Esophagus mucosa (tissue), 1 donor: Measurements from ENCODE around the gene TFR2. TPM values are rescaled to one million over a fixed set of nuclear protein-coding genes. Genes with fewer than 3 reads are reported as not detected.
A peak's percentile ranks its signal among the peaks of the same experiment; 100 is the strongest.

Experiments
- ATAC-seq: fragments of 200-7000 bp; cut with Tn5 transposase; one replicate; pipeline ENCODE4 v1.9.1; 2020
- total RNA-seq: library from RNA; stranded (reverse); gene quantifications from one replicate; pipeline ENCODE4 v1.2.4, GENCODE V29; 2023
- donor health status: DM: yes; HTN: yes; CAD: no.

Gene TFR2
- total RNA-seq, 1 donor from 2014 or later: 0.68 TPM

DNA sequence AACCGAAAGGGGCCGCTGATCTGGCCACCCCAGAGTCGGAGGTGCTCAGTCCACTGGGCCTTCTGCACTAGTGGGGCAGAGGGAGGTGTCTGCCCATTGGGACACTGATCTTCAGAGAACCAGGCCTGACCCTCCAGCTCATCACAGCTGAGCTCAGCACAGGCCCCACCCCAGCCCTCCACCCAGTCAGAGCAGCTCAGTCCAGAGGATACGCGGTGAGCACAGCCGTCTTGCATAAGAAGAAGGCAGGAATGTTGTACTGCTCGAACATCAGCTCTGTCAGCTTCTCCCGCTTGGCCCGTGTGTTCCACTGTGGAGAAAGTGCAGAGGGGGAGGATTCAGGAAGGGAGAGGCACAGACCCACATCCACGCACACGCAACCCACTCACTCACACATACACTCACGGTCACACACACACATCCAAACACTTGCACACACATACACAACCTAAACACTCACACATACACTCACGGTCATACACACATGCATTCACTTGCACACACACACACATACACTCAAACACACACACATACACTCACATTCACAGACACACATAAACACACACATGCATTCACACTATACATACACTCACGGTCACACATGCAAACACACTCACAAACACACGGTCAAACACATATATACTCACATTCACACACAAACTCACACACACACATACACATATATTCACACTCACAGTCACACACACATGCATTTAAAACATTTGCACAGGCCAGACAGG, 8.6 kb upstream of the TFR2 start:
- peak; percentile 91 for ATAC-seq

DNA sequence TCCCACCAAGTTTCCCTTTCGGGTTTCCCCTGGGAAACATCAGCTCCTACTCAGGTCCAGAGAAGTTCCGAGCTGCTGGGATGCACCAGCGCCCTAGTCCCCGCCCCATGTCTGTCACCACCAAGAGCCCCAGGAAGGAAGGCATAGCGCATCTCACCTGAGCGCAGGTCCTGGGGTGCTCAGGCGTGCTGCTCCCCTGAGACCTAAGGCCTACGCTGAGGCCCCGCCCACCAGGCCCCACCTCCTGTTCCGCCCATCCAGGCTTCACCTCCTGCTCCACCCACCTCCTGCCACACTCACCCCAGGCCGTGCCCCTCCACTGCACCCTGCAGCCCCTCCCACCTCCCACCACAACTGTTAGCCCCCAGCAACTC, 1.2 kb upstream of the TFR2 start:
- ATAC-seq: peak; percentile 65

DNA sequence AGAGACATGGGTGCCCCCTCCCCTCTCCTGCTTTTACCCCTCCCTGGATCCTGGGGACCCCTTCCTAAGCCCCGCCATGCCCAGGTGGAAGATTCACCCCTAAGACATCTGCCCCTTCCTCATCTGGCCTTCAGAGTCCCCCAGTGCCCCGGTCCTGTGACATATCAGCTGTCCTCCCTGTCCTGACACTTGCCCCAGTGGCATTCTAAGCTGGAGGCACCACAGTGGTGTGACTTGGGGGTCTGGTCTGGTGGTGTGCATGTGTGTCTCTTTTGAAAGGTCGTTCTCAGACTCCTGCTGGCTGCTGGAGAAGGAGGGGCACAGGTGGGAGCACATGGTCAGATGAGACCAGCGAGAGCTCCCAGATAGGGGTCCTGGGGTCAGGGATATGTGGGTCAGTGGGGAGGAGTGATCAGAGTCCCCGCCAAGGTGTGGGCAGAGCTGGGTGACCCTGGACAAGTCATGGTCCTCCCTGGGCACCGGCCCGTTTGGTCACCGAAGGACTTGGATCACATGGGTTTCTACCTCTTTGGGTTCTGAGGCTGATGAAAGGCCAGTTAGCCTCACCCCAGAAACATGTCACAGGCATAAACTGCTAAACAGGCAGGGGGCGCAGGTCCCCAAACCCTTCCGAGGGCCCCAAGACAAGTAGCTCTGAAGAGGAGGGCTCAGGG, 645 bp upstream of the TFR2 start:
- ATAC-seq: no peak

- no peak for ATAC-seq
These were observed 573 bp downstream of the TFR2 start for GRCh38 chr7:100640517-100641440.

DNA sequence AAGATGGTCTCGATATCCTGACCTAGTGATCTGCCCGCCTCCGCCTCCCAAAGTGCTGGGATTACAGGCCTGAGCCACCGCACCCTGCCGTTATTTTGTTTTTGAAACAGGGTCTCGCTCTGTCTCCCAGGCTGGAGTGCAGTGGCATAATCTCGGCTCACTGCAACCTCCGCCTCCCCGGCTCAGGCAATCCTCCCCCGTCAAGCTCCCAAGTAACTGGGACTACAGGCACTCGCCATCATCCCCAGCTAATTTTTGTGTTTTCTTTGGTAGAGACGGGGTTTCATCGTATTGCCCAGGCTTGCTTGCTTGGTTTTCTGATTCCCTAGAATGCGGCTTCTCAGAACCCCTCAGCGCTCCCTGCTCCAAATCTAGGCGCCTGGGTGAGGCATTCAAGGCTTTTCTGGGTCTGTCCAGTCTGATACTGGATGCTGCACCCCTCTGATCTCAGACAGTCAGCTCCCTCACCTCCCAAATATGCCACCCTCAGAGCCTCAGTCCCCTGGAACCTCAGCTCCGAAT, 1.3 kb downstream of the TFR2 start:
- no peak for ATAC-seq

GRCh38 chr7:100632951-100633717, 8.2 kb downstream of the TFR2 start:
- peak; percentile 62 for ATAC-seq

DNA sequence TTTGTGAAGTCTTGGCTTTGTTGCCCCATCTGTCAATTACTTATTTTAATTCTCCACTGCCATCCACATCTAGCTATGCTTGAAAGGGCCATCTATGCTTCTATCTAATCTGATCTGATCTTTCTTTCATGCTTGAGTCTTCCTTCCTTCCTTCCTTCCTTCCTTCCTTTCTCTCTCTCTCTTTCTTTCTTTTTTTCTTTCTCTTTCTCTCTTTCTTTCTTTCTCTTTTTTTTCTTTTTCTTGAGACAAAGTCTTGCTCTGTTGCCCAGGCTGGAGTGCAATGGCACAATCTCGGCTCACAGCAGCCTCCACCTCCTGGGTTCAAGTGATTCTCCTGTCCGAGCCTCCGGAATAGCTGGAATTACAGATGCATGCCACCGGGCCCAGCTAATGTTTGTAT, 11.3 kb downstream of the TFR2 start:
- no peak for ATAC-seq

DNA sequence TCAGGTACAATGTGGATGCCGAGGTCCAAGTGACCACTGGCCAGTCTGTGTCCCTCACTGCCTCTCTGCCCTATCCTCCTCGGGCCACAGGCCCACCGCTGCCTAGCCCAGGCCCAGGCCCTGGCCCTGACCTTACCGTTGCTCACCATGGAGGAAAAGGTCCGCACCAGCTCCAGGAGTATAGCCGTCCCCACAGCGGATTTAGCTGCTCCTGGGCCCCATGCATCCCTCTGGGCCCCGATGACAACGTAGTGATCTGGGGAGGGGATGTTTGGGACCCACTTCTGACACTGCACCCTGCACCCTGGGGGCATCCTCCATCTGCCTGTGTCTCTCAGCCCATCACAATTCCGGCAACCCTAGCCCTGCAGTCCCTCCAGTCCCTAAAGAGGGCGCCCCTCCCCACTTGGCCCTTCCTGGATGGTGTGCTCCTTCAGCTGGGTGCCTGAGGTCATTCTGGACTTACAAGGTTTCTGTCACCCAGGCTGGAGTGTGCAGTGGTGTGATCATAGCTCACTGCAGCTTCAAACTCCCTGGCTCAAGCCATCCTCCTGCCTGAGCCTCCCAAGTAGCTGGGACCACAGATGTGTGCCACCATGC, 12.1 kb downstream of the TFR2 start:
- no peak for ATAC-seq

GRCh38 chr7:100627238-100627549, 14.2 kb downstream of the TFR2 start:
- no peak for ATAC-seq

GRCh38 chr7:100626530-100627237, 14.7 kb downstream of the TFR2 start:
- peak; percentile 96 for ATAC-seq

- no peak for ATAC-seq
These were observed 15.3 kb downstream of the TFR2 start for GRCh38 chr7:100626055-100626454.

- no peak for ATAC-seq
These were observed 17.2 kb downstream of the TFR2 start for GRCh38 chr7:100623951-100624824.

GRCh38 chr7:100621554-100621953, 19.8 kb downstream of the TFR2 start:
- ATAC-seq: no peak

GRCh38 chr7:100620804-100621203, 20.5 kb downstream of the TFR2 start:
- no peak for ATAC-seq

DNA sequence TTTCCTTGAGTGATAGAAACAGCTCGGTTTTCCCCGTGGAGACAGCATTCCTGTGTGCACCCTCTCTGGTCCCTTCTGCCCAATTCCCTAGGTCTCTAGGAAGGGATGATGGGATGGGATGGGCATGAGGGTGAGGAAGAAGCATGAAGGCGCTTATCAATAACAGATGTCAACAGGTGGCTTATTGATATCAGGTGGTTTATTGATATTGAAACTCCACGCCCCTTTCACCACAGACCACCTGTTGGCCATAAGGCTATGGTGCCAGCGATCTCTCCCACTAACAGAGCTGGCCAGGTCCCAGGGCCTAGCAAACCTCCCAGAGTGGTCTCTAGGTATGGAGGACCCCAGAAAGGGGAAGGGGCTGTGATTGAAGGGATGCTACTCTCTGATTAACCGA, 21.1 kb downstream of the TFR2 start:
- ATAC-seq: no peak

DNA sequence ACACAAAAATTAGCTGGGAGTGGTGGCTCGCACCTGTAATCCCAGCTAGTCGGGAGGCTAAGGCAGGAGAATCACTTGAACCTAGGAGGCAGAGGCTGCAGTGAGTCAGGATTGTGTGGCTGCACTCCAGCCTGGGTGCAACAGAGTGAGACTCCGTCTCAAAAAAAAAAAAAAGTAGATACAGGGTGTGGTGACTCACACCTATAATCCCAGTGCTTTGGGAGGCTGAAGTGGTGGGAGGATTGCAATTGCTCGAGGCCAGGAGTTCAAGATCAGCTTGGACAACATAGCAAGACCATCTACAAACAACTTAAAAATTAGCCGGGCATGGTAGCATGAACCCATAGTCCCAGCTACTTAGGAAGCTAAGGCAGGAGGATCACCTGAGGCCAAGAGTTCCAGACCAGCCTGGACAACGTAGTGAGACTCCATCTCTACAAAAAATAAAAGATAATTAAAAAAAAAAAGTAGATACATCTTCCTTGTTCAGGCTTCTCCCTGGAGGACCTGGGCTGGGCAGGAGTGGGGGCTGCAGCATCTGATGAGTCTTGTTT, 27.0 kb downstream of the TFR2 start:
- ATAC-seq: no peak

GRCh38 chr7:100613412-100614175, 27.8 kb downstream of the TFR2 start:
- no peak for ATAC-seq

- ATAC-seq: peak; percentile 24
These were observed 28.5 kb downstream of the TFR2 start for GRCh38 chr7:100612730-100613390.
